IPS DF 6.9 (cell line): Measurements from ENCODE around the gene C14orf180.

ENCODE experiments used
- DNase-seq: peaks from one replicate; pipeline ENCODE4 v3.0.0-alpha.2; 2013; ENCODE audit warnings: low read depth, low spot score
- H3K27ac ChIP-seq: one replicate; pipeline ENCODE4 v1.5.1; 2013; ENCODE audit warnings: low read length, control low read depth
- H3K27me3 ChIP-seq: 2 replicates; pipeline ENCODE4 v1.6.1; 2013; ENCODE audit warnings: mild to moderate bottlenecking, low read length; ENCODE audit not compliant: control insufficient read depth, insufficient read depth
- H3K36me3 ChIP-seq: 2 replicates; pipeline ENCODE4 v1.6.1; 2013; ENCODE audit warnings: low read length; ENCODE audit not compliant: control insufficient read depth, insufficient read depth
- H3K4me1 ChIP-seq: 2 replicates; pipeline ENCODE4 v1.6.1; 2013; ENCODE audit warnings: low read length; ENCODE audit not compliant: control insufficient read depth, insufficient read depth
- H3K4me3 ChIP-seq: 2 replicates; pipeline ENCODE4 v1.5.1; 2013; ENCODE audit warnings: mild to moderate bottlenecking, low read length
- H3K9me3 ChIP-seq: 2 replicates; pipeline ENCODE4 v1.6.1; 2013; ENCODE audit warnings: low read length, inconsistent platforms; ENCODE audit not compliant: control insufficient read depth, insufficient read depth
- WGBS: extraction: QIAGEN DNeasy Blood & Tissue Kit; methylation state at CpG from one replicate; pipeline ENCODE4 v1.1.7; 2013; ENCODE audit warnings: mixed read lengths, missing lambda C conversion rate; ENCODE audit not compliant: insufficient read length, insufficient coverage; 5-methylcytosine and 5-hydroxymethylcytosine counted together

C14orf180 gene

DNA sequence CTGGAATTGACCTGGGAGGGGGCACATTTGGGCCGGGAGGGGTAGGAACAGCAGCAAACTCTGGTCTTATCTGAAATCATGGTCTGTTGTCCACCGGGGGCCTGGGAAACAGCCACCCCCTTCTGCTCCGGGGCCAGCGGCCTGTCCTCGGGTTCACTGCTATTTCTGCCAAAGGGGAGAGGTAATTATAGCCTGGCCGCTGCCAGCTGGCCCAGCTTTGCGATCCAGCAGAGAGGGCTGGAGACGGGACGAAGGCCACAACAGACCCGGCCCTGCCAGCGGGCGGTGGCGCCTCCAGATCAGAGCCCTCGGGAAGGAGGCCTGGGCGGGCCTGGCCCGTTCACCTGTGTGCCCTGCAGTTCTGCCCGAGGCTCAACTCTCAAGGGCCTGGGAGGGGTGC is at the start of gene C14orf180:
Gene C14orf180 (plus strand): TSS at position 258 of the 400 bp plus-strand sequence. CDS start 6,667 bp downstream, outside the sequence.
- DNase-seq = no peak
- Histone ChIP-seq H3K27me3 (no peaks in the 10 kb centered on the region), H3K4me3 (no peak within 1 kb of the TSS), H3K9me3 (no peaks in the 10 kb centered on the region), H3K27ac (no peak within 1 kb of the TSS), H3K36me3 (no peaks in the 10 kb centered on the region; the same call in 1 of the 2 replicates), H3K4me1 (no peaks in the 10 kb centered on the region; the same call in 1 of the 2 replicates)
- no CpG with 5 or more reads among the region's 17 CpGs for WGBS

DNA sequence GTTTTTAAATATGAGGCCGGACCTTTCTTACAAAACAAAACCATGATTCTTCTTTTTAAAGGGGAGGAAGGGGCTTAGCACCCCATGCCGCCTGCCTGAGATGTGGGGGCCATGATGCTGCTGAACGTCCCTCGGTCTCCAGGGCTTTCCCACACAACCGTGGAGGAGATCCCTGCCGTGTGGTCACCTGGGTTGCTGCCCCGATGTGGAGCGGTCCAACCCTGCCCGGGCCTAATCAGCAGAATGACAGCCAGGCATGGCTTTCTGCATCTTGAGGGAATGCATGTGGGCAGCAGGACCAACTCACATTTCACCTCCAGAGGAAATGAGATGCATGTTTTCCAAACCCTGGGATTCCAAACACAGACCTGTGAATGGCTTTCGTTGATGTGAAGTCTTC is 48.9 kb upstream of the C14orf180 start:
- no peak overlapping the region for H3K4me3 ChIP-seq
- DNase-seq = no peak
- no peaks in the 10 kb centered on the region for H3K36me3 ChIP-seq
- no peaks in the 10 kb centered on the region for H3K27me3 ChIP-seq
- no peaks in the 10 kb centered on the region; the same call in 1 of the 2 replicates for H3K9me3 ChIP-seq
- WGBS = no CpG with 5 or more reads among the region's 10 CpGs
- H3K27ac ChIP-seq = no peak overlapping the region
- no peaks in the 10 kb centered on the region for H3K4me1 ChIP-seq

DNA sequence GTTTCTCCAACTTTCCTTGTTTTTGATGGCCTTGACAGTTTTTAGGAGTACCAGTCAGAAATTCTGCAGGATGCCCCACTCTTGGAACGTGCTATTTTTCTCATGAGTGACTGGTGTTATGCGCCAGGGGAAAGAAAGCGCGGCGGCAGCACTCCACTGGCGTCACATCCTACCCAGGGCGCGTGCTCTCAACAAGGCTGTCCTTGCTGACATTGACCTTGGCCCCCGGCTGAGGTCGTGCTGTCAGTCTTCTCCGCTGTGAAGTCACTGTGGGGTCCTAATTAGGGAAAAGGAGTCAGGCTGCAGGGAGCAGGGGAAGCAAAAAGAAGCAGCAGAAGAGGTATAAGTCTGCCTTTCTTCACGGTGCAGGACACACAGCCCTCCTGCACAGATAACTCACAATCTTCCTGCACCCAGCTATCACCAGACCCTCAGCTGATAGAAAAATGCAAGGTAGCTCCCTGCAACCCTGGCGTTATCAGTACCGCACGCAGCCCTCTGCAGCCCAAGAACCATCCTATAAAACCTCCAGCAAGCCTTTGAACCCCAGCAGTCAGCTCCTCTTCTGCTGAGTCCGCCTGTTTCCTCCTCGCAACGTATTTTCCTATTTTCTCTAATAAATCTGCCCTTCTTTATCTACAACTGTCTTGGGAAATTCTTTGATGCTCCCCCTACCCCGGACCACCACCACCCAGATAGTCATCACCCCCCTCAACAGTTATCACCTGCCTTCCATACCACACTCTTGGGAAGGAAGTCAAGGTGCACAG is 48.0 kb upstream of the C14orf180 start:
- no CpG with 5 or more reads among the region's 19 CpGs for WGBS
- Histone ChIP-seq H3K27me3 (no peaks in the 10 kb centered on the region), H3K27ac (no peak overlapping the region)

DNA sequence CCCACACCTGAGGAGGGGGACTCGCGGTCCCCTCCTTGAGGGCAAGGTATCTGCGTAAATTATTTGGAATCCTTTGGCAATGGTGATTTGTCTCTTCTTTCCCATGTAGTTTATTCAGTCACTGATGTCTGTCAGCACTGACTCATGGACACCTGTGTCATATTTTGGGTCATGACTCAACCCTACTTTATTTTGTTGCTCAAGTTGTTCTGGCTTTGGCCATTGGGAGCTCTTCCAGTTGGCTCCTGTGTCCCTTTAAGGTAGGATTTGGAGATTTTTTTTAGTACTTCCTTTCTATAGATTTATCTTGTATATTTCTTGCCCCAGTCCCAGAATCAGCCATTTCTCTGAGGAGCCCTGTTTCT is 47.4 kb upstream of the C14orf180 start:
- H3K9me3 ChIP-seq = no peaks in the 10 kb centered on the region; the same call in 1 of the 2 replicates
- WGBS = no CpG with 5 or more reads among the region's 3 CpGs
- no peak for DNase-seq
- H3K4me3 ChIP-seq = no peak overlapping the region
- no peaks in the 10 kb centered on the region for H3K4me1 ChIP-seq
- no peaks in the 10 kb centered on the region for H3K36me3 ChIP-seq
- H3K27ac ChIP-seq = no peak overlapping the region
- H3K27me3 ChIP-seq = no peaks in the 10 kb centered on the region

More for the DNA sequence above, 48.0 kb upstream of the C14orf180 start:
- Histone ChIP-seq H3K4me3 (no peak overlapping the region), H3K9me3 (no peaks in the 10 kb centered on the region; the same call in 1 of the 2 replicates), H3K36me3 (no peaks in the 10 kb centered on the region), H3K4me1 (no peaks in the 10 kb centered on the region)
- DNase-seq = no peak

DNA sequence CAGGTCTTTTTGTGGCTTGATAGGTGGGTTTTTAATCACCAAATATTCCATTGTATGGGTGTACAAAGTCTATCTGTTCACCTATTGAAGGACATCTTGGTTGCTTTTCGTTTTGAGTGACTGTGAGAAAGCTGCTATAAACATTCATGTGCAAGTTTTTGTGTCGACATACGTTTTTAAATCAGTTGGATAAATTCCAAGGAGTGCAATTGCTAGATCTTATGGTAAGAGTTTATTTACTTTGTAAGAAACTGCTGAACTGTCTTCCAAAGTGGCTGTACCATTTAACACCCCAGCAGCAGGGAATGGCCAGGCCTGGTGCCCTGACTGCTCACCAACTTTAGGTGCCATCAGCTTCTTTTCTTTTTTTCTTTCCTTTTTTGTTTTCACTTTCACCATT is 45.5 kb upstream of the C14orf180 start:
- H3K9me3 ChIP-seq = no peaks in the 10 kb centered on the region
- H3K4me1 ChIP-seq = no peaks in the 10 kb centered on the region
- H3K4me3 ChIP-seq = no peak overlapping the region
- H3K36me3 ChIP-seq = no peaks in the 10 kb centered on the region
- DNase-seq = no peak
- no CpG with 5 or more reads among the region's 3 CpGs for WGBS
- H3K27ac ChIP-seq = no peak overlapping the region
- H3K27me3 ChIP-seq = no peaks in the 10 kb centered on the region; the same call in 1 of the 2 replicates

DNA sequence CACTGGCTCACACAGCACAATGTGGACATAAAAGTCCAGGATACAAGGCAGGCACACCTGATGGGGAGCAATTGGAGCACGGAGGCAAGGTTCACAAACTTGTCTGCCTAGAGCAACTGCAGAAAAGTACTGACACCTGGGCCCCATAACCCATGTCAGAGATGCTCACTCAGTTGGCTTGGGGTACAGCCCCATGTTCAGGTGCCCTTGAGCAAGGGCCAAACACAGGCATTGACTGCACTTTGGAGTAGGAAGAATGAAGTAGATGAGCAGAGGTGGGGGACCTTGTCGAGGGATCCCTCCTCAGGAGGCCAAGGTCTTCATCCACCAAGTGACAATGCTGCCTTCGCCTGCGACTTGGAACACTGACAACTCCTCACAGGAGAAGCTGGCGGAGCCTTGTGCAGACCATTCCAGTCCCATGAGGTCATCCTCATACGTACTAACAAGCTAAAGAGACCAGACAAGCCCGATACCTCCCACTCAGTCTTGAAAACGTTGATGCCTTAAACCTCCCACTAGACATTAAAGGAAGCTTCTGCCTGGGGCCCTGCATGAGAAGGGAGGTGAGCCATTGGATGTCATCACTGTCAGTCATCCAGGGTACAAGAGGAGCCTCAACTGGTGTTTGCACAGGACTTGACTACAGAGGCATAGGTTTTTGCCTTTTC is 42.5 kb upstream of the C14orf180 start:
- Histone ChIP-seq H3K4me1 (no peaks in the 10 kb centered on the region), H3K27me3 (no peaks in the 10 kb centered on the region; the same call in 1 of the 2 replicates), H3K9me3 (no peaks in the 10 kb centered on the region), H3K27ac (no peak overlapping the region), H3K36me3 (no peaks in the 10 kb centered on the region), H3K4me3 (no peak overlapping the region)
- WGBS = no CpG with 5 or more reads among the region's 8 CpGs
- DNase-seq = no peak

DNA sequence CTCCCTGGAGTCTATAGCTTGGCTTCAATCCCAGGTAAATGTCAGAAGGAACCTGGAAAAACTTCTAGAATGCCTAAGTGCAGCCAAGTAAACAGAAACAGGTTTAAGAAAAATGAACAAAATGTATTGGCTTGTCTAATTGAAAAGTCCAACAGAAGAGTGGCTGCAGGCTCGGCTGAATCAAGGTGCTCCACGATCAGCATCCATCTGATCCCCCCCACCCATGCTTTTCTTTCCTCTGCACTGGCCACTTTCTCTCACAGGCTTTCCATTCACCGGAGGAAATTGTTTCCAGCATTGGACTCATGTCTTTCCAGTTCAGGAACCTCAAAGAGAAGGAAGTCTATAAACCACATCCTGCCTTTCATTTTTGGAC is 42.0 kb upstream of the C14orf180 start:
- Histone ChIP-seq H3K27me3 (no peaks in the 10 kb centered on the region; the same call in 1 of the 2 replicates), H3K4me1 (no peaks in the 10 kb centered on the region), H3K36me3 (no peaks in the 10 kb centered on the region), H3K9me3 (no peaks in the 10 kb centered on the region), H3K27ac (no peak overlapping the region), H3K4me3 (no peak overlapping the region)
- no CpG with 5 or more reads among the region's 3 CpGs for WGBS
- no peak for DNase-seq

DNA sequence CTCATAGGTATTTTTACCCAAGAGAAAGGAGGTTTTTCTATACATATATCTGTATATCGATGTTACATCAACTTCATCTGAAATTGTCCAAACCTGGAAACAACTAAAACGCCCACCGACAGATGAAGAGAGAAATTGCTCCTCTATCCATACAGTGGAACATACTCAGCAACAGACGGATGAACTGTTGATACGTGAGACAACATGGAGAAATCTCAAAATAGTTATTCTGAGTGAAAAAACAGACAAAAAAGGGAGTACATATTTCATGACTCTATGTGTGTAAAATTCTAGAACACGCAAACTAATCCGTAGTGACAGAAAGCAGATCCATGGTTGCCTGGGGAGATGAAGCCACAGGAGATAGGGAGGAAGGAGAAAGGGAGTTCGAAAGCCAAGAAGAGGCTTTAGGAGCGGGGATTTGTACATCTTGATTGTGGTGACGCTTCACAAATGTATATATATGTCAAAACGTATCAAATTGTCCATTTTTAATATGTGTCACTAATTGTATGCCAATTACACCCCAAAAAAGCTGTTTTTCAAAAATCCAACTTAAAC is 37.6 kb upstream of the C14orf180 start:
- Histone ChIP-seq H3K27ac (no peak overlapping the region), H3K36me3 (no peaks in the 10 kb centered on the region), H3K27me3 (no peaks in the 10 kb centered on the region; the same call in 1 of the 2 replicates), H3K4me1 (peaks cover 2% of the 10 kb centered on the region; the same call in 1 of the 2 replicates), H3K9me3 (no peaks in the 10 kb centered on the region), H3K4me3 (no peak overlapping the region)
- no CpG with 5 or more reads among the region's 11 CpGs for WGBS
- no peak for DNase-seq

DNA sequence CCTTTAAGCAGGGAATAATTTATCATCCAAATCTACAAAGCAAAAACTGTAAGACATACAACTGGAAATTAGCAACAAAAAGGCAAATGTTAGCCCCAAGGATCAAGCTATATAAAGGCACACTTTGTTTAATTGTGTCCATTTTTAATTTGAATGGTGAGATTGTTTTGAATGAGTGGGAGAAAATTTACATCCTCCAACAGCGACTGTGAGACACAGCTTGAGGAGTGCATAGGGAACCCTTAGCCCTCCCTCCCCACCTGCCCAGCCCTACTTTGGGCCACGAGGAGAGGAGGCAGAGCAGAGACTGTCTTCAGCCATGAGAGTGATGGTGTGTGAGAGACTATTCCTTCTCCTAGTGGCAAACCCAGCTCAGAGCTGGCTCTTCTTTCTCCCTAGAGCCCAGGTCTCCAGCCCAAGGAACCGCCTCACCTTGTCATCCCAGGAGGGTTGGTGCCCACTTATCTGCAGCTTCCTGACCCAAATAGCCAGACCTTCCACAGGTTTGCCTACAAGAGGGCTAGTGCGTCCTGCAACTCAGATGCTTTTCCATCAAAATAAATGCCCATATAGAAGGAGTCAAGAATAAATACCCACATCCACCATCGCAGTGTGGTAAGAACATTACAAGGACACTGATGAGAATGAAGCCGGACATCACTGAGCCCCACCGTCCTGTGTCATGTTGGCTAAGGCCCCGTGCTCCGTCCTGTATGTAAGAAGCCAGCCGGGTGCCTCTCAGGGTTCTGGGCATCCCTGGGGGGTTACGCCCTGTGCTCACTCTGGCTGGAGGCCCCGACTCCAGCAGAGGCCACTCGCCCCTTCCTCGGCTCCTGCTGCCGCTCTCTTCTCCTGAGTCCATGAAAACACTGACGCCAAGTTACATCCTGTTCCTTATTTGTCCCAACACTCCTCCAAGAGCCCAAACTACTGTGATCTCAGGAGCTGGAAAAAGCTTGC is 36.4 kb upstream of the C14orf180 start:
- WGBS = no CpG with 5 or more reads among the region's 16 CpGs
- peaks cover 2% of the 10 kb centered on the region; the same call in 1 of the 2 replicates for H3K4me1 ChIP-seq

More for the DNA sequence above, 36.4 kb upstream of the C14orf180 start:
- H3K9me3 ChIP-seq = no peaks in the 10 kb centered on the region
- no peak overlapping the region for H3K27ac ChIP-seq
- H3K36me3 ChIP-seq = no peaks in the 10 kb centered on the region
- DNase-seq = no peak
- H3K27me3 ChIP-seq = no peaks in the 10 kb centered on the region
- H3K4me3 ChIP-seq = no peak overlapping the region
